Measurements from ENCODE around the gene PCARE.

PCARE gene

DNA sequence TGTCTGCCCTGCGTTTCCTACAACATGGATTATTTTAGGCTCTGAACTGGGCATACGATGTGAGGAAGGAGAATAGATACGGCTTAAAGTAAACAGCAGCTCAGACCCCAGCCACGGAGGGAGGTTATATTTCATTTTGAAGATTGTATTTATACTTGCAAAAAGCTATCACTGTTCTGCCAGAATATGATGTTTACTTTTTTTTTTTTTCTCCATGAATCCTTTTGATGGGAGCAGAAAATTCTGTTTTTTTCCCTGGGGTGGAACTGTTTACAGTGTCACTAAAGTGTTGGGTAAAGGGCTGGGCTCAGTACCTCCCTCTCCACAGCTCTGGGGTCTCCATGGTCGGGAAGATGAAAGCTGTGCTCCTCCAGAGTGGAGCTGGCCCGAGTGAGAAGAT, 13.1 kb downstream of the PCARE start:
- Mint-ChIP-seq H3K27me3 (no peaks in the 10 kb centered on the region), H3K36me3 (no peaks in the 10 kb centered on the region), H3K9me3 (no peaks in the 10 kb centered on the region), H3K4me1 (no peaks in the 10 kb centered on the region), H3K27ac (no peak overlapping the region), H3K4me3 (no peak overlapping the region)
- no peak for ATAC-seq

DNA sequence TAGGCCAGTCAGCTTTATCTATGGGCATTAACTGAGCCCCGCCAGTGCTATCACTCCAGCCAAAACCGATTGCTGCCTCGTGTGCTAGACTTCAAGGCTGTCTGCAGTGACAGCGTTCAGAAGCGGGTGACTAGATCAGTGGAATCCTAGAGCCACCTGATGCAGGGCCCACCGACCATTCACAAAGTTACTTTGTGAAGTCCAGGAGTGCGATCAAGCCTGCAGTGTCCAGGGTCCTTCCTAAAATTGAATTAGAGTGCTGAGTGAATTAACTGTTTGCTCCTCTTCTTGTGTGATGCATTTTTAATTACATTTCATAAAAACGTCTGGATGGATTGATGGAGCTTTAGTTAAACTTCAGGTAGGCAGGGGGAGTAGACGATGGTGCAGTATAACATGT, 13.9 kb downstream of the PCARE start:
- Mint-ChIP-seq H3K4me3 (no peak overlapping the region), H3K27ac (no peak overlapping the region), H3K27me3 (no peaks in the 10 kb centered on the region), H3K36me3 (no peaks in the 10 kb centered on the region), H3K4me1 (no peaks in the 10 kb centered on the region), H3K9me3 (no peaks in the 10 kb centered on the region)
- ATAC-seq = no peak

DNA sequence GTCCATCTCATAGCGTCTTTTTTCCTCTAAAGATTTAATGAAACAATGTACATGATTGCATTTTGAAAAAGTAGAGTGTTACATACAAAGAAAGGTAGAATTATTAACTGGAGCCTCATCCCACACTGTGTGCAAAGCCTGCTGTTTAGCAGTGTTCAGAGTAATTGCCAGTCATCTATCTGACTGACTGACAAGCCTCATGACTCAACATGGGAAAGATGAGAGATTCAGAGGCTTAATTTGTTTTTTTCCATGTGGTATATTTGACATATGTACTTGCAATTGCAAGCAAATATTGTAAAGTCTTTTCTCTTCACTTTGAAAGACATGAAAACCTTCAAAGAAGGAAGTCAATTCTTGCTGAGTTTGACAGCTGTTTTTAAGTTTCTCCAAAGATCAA, 14.7 kb downstream of the PCARE start:
- no peaks in the 10 kb centered on the region for H3K4me1 Mint-ChIP-seq
- H3K36me3 Mint-ChIP-seq = no peaks in the 10 kb centered on the region
- no peaks in the 10 kb centered on the region for H3K9me3 Mint-ChIP-seq
- H3K27ac Mint-ChIP-seq = no peak overlapping the region
- ATAC-seq = no peak
- H3K4me3 Mint-ChIP-seq = no peak overlapping the region
- H3K27me3 Mint-ChIP-seq = no peaks in the 10 kb centered on the region

DNA sequence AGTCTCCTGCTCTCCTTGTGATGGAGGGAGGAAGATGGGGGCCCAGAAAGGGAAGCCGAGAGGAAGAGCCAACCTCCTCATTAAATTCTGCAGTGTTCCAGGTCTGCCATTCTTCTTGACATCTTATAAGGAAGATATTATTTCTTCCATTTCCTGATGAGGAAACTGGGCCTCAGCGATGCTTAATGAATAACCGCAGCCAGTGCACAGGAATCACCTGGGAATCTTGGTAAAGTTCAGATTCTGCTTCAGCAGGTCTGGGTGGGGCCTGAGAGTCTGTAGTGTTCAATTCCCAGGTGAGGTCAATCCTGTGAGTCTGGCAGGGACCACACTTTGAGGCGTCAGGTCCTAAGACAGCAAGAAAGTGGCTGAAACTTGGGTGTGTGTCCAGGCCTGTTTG, 17.3 kb downstream of the PCARE start:
- H3K4me3 Mint-ChIP-seq = no peak overlapping the region

DNA sequence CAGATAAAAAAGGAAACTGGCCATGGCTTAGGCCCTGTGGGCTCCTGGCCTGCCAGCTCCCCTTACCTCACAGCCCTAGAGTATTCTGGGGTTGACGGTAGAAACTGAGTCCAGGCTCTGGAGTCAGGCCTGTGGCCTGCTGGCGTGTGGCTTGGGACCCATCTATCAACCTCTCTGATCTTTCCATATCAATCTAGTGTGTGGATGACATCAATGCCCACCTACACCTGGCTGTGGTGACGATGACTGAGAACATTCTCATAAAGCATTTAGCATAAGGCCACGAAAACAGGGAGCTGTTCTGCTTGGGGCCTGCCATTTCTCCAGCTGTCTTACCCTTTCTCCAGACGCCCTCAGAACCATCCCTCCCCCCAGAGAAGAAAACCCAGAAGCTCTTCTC, 17.9 kb downstream of the PCARE start:
- Mint-ChIP-seq H3K27me3 (no peaks in the 10 kb centered on the region), H3K9me3 (no peaks in the 10 kb centered on the region), H3K27ac (no peak overlapping the region), H3K4me3 (no peak overlapping the region), H3K36me3 (no peaks in the 10 kb centered on the region), H3K4me1 (no peaks in the 10 kb centered on the region)
- no peak for ATAC-seq

More for the DNA sequence above, 17.3 kb downstream of the PCARE start:
- Mint-ChIP-seq H3K9me3 (no peaks in the 10 kb centered on the region), H3K27ac (no peak overlapping the region), H3K36me3 (no peaks in the 10 kb centered on the region), H3K4me1 (no peaks in the 10 kb centered on the region), H3K27me3 (no peaks in the 10 kb centered on the region)
- no peak for ATAC-seq

DNA sequence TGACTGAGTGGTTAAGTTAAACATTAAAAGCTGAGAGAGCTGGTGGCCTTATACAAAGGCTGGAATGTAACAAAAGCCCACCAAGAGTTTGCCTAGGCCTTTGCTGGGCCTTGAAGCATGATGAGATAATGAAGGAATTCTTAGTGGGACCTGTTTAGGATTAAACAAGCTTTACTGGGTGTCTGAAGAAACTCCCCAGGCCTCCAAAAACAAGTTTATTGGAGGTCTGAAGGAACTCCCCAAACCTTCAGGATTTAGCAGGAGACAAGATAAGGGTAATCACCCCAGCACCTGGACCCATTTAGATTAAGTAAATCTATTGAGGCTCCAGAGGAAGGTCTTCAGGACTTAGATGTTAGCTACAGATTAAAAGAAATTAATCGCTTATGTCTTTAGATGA, 18.7 kb downstream of the PCARE start:
- H3K9me3 Mint-ChIP-seq = no peaks in the 10 kb centered on the region
- H3K27me3 Mint-ChIP-seq = no peaks in the 10 kb centered on the region
- no peak for ATAC-seq
- H3K4me1 Mint-ChIP-seq = no peaks in the 10 kb centered on the region
- no peak overlapping the region for H3K27ac Mint-ChIP-seq
- no peaks in the 10 kb centered on the region for H3K36me3 Mint-ChIP-seq
- no peak overlapping the region for H3K4me3 Mint-ChIP-seq

DNA sequence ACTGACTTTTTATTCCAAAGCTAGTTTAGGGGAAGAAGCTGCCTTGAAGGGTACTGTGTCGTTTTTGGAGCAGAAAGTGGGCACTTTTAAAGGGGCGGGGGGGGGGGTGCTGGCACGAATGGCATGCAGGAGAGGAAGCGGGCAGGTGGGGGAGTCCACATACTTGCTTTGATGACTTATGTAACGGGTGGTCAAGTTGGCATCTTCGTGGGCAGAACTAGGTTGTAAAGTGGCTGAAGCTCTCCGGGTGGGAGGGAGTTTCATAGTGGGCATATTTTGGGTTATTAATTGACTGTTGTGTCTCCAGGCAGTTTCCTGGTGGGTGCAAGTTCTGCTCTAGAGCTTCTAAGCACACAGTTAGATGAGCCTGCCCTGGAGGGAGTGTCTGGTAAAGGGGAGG, 19.9 kb downstream of the PCARE start:
- Mint-ChIP-seq H3K9me3 (no peaks in the 10 kb centered on the region), H3K36me3 (no peaks in the 10 kb centered on the region), H3K27me3 (no peaks in the 10 kb centered on the region), H3K4me1 (no peaks in the 10 kb centered on the region), H3K4me3 (no peak overlapping the region), H3K27ac (no peak overlapping the region)
- no peak for ATAC-seq

DNA sequence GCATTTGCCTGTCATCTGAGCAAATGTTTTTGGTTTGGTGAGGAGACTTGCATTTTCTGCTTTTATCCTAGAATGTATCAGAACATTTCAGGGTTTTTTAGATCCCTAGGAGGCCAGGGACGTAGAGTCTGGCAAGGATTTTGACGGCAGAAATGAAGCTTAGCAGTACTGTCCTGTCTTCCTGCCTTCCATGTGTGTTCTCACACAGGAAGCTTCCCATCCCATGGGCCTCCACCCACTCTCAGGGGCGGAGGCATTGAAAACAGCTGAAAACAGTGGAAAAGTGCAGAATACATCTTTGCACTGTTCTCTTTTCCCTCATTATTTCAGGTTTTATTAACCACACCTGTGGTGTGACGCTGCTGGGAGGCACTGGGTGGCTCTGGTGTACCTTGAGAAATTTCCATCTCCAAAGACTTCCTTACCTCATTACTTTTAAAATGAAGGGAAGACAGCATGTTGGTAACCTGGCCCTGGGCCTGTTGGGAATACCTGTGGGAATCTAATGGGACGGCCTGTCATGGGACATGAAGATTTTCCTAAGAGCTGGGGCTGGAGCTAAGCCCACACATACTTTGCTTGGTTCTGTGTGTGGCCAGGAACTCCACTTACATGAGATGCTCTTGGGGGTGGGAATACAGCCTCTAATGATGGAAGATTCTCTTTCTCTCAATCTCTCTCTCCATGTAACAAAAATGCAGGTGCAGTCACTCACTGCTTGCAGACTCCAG, 20.5 kb downstream of the PCARE start:
- Mint-ChIP-seq H3K27me3 (no peaks in the 10 kb centered on the region), H3K9me3 (no peaks in the 10 kb centered on the region), H3K4me1 (no peaks in the 10 kb centered on the region), H3K27ac (no peak overlapping the region), H3K4me3 (no peak overlapping the region), H3K36me3 (no peaks in the 10 kb centered on the region)
- ATAC-seq = no peak

DNA sequence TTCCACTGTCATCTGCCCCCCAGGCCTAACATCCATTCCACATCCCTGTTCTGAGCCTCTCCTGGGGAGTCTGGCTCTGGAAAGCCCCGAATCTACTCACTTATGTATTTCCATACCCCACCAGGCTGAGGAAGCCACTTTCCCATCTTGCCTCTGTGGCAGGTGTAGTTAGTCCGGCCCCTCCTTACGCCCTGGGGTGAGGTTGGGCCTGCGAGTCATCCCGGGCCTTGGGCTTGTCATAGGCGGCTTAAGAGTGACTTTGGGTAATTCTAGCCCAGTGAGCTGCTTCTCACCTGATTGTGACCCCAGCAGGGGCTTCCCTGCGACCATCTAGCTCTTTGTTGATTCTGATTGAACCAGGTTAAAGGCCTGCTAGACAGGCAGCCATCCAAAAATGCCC, 21.1 kb downstream of the PCARE start:
- H3K36me3 Mint-ChIP-seq = no peaks in the 10 kb centered on the region
- H3K4me3 Mint-ChIP-seq = no peak overlapping the region
- no peaks in the 10 kb centered on the region for H3K9me3 Mint-ChIP-seq
- no peaks in the 10 kb centered on the region for H3K27me3 Mint-ChIP-seq
- no peak for ATAC-seq
- H3K27ac Mint-ChIP-seq = no peak overlapping the region
- H3K4me1 Mint-ChIP-seq = no peaks in the 10 kb centered on the region

DNA sequence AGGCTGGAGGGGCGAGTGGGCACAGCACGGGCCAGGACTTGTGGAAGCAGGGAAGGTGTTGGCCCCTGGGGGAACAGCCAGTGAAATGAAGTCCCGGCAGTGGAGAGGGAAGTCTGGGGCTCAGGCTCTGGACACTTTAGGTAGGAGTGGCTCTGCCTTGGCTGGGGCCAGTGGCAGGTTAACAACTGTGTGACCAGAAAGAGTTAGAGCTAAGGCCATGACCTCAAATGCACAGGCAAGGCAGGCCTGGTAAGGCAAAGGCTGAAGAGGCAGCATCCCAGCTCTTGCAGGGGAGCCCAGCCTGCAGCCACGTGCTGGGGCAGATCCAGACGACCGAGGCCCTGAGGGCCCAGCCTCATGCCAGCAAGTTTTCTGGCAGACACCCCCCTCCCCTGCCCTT, 21.5 kb downstream of the PCARE start:
- Mint-ChIP-seq H3K4me3 (no peak overlapping the region), H3K36me3 (no peaks in the 10 kb centered on the region), H3K9me3 (no peaks in the 10 kb centered on the region), H3K4me1 (no peaks in the 10 kb centered on the region), H3K27ac (no peak overlapping the region), H3K27me3 (no peaks in the 10 kb centered on the region)
- ATAC-seq = no peak

DNA sequence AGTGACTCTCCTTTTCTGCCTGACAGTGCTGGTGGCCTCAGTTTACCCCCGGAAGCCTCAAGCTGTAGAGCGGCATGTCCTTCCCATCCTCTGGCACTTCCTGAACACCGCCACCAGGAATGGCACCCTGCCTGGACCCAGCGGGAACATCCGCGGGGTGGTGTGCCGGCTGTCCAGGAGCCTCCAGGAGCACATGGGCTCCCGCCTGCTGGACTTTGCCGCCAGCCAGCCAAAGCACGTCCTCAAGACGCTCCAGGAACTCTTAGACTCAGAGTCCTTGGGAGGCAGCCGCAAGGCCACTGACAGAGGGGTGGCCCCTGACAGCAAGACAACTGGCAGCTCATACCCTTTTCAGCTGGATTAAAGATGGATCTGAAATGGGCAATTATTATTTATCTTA, 22.6 kb downstream of the PCARE start:
- Mint-ChIP-seq H3K9me3 (no peaks in the 10 kb centered on the region), H3K4me1 (no peaks in the 10 kb centered on the region), H3K4me3 (no peak overlapping the region), H3K27me3 (no peaks in the 10 kb centered on the region), H3K27ac (no peak overlapping the region), H3K36me3 (no peaks in the 10 kb centered on the region)
- ATAC-seq = no peak

DNA sequence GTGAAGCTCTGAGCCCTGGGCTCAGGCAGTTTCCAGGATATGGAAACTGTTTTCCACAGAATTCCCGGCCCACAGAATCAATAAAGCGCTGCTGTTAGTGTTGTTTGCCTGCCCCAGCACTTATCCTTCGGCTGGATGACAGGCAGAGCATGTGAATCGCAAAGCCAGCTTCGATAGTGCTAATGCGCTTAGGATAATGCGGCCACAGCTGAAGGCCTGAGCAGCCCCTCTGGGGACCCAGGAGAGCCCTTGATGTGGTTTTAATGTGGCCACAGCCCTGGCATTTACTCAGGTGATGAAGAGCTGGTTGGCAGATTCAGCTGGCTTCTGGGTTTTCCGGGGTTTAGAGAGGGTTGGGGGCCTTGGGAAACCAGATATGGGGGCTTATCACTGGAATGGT, 23.7 kb downstream of the PCARE start:
- H3K27me3 Mint-ChIP-seq = no peaks in the 10 kb centered on the region
- no peak overlapping the region for H3K4me3 Mint-ChIP-seq
- no peaks in the 10 kb centered on the region for H3K36me3 Mint-ChIP-seq
- H3K4me1 Mint-ChIP-seq = no peaks in the 10 kb centered on the region
- H3K9me3 Mint-ChIP-seq = no peaks in the 10 kb centered on the region
- no peak for ATAC-seq
- H3K27ac Mint-ChIP-seq = no peak overlapping the region

DNA sequence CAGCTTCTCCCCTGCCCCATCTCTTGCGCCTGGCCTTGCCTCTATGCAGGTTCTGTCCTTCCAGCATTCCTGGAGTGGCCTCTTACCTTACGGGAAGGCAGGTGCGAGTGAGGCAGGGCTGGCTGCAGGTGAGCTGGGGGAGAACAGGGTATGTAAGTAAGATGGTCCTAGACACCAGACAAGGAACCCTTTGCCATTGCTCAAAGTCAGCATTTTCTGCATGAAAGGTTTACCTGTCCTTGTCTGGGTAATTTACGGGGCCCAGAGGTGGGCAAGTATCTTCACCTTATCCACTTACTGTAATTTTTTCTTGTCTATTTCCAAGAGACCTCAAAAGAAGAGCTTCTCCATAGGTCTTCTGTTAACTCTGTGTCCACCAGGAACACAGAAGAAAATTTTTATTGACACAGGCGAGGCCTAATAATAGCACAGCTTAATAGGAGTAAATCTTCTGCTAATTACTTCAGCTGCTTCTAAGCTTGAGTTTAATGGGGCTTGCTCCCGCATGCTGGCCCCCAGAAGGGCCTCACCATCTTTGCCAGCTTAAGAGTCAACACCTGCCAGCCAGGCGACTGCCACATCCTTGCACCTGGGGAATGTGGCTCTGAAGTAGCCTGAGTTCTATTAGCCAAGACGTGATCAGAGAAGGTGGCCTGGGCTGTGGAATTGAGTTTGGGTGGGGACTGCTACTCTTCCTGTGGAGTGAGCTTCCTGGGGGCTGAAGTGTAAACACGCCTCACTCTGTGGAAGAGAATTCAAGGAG, 27.1 kb downstream of the PCARE start:
- Mint-ChIP-seq H3K4me3 (no peak overlapping the region), H3K27me3 (no peaks in the 10 kb centered on the region), H3K27ac (no peak overlapping the region), H3K4me1 (no peaks in the 10 kb centered on the region), H3K36me3 (no peaks in the 10 kb centered on the region), H3K9me3 (no peaks in the 10 kb centered on the region)
- no peak for ATAC-seq

DNA sequence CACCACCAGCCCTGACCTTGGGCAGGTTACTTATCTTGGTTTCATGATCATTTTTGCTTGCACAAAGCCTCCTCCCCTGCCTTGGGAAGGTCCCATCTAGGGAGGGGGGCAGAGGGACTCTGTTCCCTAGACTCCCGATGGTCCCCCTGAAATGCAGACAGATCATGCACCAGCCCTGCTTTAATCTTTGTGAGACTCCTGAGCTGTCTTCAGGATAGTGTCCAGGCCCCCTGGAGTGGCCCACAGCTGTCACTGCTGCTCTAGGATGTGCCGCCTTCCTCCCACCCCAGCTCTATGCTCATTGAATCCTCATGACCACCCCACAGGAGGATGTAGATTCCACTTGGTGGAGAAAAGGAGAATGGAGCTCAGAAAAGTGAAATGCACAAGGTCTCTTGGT, 28.0 kb downstream of the PCARE start:
- Mint-ChIP-seq H3K4me3 (no peak overlapping the region), H3K27ac (no peak overlapping the region), H3K9me3 (no peaks in the 10 kb centered on the region), H3K27me3 (no peaks in the 10 kb centered on the region), H3K36me3 (no peaks in the 10 kb centered on the region), H3K4me1 (no peaks in the 10 kb centered on the region)
- ATAC-seq = no peak

DNA sequence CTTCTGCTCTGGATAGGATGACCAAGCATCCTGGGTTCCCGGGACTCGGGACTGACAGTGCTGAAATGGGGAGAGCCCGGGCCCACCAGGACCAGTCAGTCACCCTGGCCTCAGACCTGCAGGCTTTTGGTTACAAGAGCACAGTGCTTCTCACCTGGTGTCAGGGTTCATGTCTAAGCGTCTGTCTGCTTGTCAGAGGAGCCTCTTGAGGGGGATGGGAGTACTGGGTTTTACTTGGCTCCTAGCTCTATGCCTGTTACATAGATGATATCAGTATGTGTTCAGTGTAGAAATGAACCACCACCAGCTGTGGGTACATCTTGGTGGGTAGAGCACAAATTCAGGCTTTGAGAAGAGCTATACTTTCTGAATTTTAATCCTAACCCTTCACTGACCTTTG, 29.9 kb downstream of the PCARE start:
- H3K27me3 Mint-ChIP-seq = no peaks in the 10 kb centered on the region
- H3K36me3 Mint-ChIP-seq = no peaks in the 10 kb centered on the region
- H3K27ac Mint-ChIP-seq = no peak overlapping the region
- H3K4me3 Mint-ChIP-seq = no peak overlapping the region
- H3K9me3 Mint-ChIP-seq = no peaks in the 10 kb centered on the region
- H3K4me1 Mint-ChIP-seq = no peaks in the 10 kb centered on the region
- ATAC-seq = peak; percentile 25

DNA sequence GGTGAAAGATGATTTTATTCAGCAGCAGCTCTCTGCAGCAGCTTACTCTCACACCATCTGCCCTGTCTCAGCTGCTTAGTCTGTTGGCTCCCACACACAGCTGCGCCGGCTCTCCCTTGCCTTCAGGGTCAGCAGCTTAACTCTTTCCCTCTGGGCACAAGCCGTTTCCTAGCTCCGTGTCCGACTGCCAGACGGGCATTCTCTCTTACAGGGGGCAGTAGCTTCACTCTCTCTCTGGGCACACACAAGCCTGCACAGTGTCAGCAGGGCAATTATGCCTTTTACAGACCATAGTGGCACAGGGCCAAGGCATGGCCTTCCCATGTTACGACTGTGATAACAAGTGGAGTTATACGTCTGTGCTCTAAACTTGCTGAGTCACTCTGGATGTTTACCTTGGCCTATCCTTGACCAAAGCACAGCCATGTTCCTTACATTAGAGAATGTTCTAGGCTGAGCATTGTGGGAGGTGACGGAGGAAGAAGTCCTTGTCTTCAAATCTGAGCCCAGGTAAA, 31.7 kb downstream of the PCARE start:
- H3K27ac Mint-ChIP-seq = no peak overlapping the region
- H3K9me3 Mint-ChIP-seq = no peaks in the 10 kb centered on the region
- H3K27me3 Mint-ChIP-seq = no peaks in the 10 kb centered on the region
- H3K4me3 Mint-ChIP-seq = no peak overlapping the region
- H3K4me1 Mint-ChIP-seq = no peaks in the 10 kb centered on the region
- no peak for ATAC-seq
- no peaks in the 10 kb centered on the region for H3K36me3 Mint-ChIP-seq
